ENCODE measurements around the gene FGF2. TPM values are rescaled to one million over a fixed set of nuclear protein-coding genes. Genes with fewer than 3 reads are reported as not detected.

The FGF2 gene
- total RNA-seq, 1 experiment from 2014 or later: 42.9 TPM

DNA sequence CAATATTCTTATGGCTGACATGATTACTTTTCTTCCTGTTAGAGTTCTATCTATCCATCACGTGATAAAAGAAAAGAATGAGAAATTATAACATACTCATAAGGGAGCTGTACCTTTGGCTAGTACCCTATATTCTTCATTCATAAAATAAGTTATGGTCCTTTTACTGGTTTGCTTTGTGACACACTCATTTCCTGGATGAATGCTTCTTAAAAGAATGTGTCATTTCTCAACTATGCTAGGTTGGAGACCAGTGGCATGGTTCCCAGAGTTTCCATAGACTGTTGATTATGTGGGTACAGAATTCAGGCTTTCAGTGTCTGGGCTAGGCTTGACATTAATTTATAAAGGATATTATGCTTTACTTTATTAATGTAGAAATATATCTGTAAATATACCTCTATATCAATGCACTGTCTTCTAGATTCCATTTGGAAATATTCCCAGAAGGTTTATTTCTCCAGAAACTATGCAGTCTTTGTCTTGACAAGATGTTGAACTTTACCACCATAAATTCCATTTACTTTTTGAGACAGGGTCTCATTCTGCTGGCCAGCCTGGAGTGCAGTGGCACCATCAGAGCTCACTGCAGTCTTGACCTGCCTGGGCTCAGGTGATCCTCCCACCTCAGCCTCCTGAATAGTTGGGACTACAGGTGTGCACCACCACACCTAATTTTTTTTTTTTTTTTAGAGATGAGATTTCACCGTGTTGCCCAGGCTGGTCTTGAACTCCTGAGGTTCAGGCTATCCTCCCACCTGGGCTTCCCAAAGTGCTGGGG lies 71.9 kb downstream of the FGF2 start:
- no peak overlapping the region for H3K4me3 ChIP-seq
- H3K27me3 ChIP-seq (replicated peaks): no peaks in the 10 kb centered on the region
- peak overlapping the region; percentile 61 for H3K27ac ChIP-seq
- peaks cover 38% of the 10 kb centered on the region for H3K4me1 ChIP-seq (replicated peaks)
- DNase-seq (ENCODE audit: low read depth in 1 of 2, low spot score in 2 of 2): peak; percentile 68 to 80
- H3K36me3 ChIP-seq: peaks cover 25% of the 10 kb centered on the region
- H3K9me3 ChIP-seq (replicated peaks): no peaks in the 10 kb centered on the region

DNA sequence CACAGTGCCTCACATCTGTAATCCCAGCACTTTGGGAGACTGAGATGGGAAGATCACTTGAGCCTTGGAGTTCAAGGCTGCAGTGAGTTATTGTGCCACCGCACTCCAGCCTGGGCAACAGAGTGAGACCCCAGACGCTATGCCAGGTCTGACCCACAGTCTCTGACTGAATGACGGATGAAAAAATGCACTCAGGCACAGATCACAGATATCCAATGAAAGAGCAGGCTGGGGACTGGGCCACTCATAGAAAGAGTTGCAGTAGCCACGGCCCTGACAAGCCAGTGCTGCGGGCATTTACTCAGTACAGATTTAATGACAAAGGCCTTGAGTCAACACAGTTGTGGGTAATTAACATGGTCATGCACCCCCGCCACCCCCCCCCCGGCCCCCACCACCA lies 73.1 kb downstream of the FGF2 start:
- peak overlapping the region; percentile 61; the same call in 1 of the 2 replicates for H3K27ac ChIP-seq
- no peak for DNase-seq (ENCODE audit: low read depth in 1 of 2, low spot score in 2 of 2)
- no peak overlapping the region for H3K4me3 ChIP-seq
- H3K27me3 ChIP-seq (replicated peaks): no peaks in the 10 kb centered on the region
- no peaks in the 10 kb centered on the region for H3K9me3 ChIP-seq (replicated peaks)
- H3K4me1 ChIP-seq (replicated peaks): peaks cover 38% of the 10 kb centered on the region
- peaks cover 16% of the 10 kb centered on the region; the same call in 1 of the 2 replicates for H3K36me3 ChIP-seq

DNA sequence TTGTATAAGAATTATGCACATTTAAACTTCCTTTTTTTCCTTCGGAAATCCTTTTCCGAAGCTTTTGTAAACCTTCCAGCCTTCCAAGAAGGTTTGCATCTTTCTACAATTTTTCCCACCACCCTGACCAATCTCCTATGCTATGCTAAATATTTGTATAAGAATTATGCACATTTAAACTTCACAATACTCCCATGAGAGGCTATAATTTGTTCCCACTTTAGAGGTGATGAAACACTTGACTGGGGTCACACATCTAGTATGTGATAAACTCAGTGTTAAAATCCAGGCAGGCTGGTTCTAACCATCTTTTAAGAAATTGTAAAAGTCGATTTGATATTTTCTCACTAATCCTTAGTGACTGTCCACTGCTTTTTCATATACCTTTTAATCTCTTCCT lies 73.7 kb downstream of the FGF2 start:
- Histone ChIP-seq H3K9me3 (replicated peaks) (no peaks in the 10 kb centered on the region), H3K27me3 (replicated peaks) (no peaks in the 10 kb centered on the region), H3K27ac (no peak overlapping the region), H3K36me3 (peaks cover 15% of the 10 kb centered on the region), H3K4me1 (replicated peaks) (peaks cover 38% of the 10 kb centered on the region), H3K4me3 (no peak overlapping the region)
- no peak for DNase-seq (ENCODE audit: low read depth in 1 of 2, low spot score in 2 of 2)

DNA sequence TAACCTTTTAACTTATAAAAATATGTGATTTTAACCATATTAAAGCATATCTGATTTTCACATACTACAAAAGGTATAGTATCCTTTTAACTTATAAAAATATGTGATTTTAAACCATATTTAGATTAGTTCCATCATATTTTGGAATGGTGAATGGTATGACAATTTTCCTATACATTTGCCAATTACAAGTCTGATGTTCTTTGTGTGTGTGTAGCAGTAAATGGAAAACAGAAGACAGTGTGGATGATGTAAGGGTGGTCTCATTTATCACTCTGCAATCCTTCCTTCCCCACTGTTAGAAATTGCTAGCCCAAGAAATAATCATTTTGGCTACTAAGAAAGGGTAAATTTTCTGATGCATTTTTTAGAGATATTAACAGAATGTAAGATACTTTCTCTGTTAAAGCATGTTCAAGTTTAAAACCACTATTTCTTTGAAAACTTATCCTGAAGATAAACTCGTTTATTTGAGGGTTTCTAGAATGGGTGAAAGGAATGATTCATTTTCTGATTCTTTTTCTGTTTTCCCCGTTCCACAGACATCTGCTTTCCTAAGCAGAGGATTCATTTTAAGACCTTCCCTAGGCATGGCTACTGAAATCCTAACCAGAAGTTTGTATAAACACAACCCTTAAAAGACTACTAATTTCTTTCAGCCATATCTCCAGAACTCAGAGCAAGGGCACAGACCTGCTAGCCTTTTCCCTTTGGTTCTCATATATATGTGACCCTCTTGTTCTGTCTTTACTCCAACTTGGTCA lies 74.8 kb downstream of the FGF2 start:
- Histone ChIP-seq H3K27me3 (replicated peaks) (no peaks in the 10 kb centered on the region), H3K4me1 (replicated peaks) (peaks cover 38% of the 10 kb centered on the region), H3K27ac (no peak overlapping the region), H3K9me3 (replicated peaks) (no peaks in the 10 kb centered on the region), H3K4me3 (no peak overlapping the region), H3K36me3 (peaks cover 16% of the 10 kb centered on the region)
- no peak for DNase-seq (ENCODE audit: low read depth in 1 of 2, low spot score in 2 of 2)

DNA sequence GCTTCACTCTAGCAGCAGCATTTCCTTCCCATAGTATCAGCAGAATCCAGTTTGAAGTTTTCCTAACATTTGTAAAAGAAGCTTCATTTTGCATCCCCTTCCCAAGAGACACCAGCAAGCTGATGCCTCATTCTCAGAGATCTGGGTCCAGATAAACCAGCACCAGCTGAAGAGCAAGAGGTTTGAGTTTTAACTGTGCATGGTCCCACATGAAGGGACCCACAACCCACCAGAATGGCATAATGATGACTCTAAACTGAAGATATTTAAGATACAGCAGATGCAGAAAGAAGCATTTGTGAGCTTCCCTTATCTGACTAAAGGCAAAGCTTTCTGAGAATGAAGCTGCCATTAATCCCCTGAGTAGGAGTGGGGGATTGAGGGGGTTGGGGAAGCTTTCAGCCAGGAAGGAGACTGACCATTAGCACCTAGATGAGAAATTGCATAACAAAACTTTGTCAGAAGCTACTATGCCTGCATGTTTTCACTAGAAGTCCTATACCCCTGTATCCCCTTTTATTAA lies 77.2 kb downstream of the FGF2 start:
- peaks cover 23% of the 10 kb centered on the region for H3K4me1 ChIP-seq (replicated peaks)
- DNase-seq (ENCODE audit: low read depth in 1 of 2, low spot score in 2 of 2): no peak
- no peak overlapping the region for H3K4me3 ChIP-seq
- H3K9me3 ChIP-seq (replicated peaks): no peaks in the 10 kb centered on the region
- H3K27me3 ChIP-seq (replicated peaks): no peaks in the 10 kb centered on the region
- no peak overlapping the region for H3K27ac ChIP-seq
- H3K36me3 ChIP-seq: peaks cover 13% of the 10 kb centered on the region

DNA sequence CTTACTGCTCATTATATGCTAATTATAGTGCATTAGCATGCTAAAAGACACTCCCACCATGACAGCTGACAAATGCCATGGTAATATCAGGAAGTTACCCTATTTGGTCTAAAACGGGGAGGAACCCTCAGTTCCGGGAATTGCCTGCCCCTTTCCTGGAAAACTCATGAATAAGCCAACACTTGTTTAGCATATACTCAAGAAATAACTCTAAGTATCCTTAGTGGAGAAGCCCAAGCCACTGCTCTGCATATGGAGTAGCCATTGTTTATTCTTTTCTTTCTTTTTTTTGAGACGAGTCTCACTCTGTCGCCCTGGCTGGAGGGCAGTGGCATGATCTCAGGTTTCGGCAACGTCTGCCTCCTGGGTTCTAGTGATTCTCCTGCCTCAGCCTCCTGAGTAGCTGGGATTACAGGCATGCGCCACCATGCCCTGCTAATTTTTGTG lies 80.3 kb downstream of the FGF2 start:
- no peak overlapping the region for H3K4me3 ChIP-seq
- H3K36me3 ChIP-seq: peaks cover 20% of the 10 kb centered on the region
- H3K27me3 ChIP-seq (replicated peaks): no peaks in the 10 kb centered on the region
- H3K27ac ChIP-seq: no peak overlapping the region
- H3K4me1 ChIP-seq (replicated peaks): peaks cover 17% of the 10 kb centered on the region
- no peaks in the 10 kb centered on the region for H3K9me3 ChIP-seq (replicated peaks)
- no peak for DNase-seq (ENCODE audit: low read depth in 1 of 2, low spot score in 2 of 2)

DNA sequence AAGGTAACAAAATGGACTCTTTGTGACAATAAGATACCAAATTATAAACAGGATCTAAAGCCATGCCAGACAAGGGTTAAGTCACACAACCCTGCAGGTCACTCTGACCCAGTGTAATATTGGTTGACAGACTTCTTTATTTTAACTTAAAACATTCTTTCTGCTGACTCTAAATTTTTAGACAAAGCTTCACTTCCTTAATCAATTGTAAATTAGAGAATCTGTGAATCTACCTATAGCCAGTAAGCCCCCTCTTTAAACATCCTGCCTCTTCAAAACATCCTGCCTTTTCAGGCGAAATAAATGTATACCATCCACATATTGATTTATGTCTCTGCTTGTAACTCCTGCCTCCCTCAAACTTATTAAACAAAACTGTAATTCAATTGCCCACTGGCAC lies 81.6 kb downstream of the FGF2 start:
- no peak for DNase-seq (ENCODE audit: low read depth in 1 of 2, low spot score in 2 of 2)
- no peak overlapping the region for H3K4me3 ChIP-seq
- H3K27ac ChIP-seq: no peak overlapping the region
- H3K9me3 ChIP-seq (replicated peaks): no peaks in the 10 kb centered on the region
- peaks cover 24% of the 10 kb centered on the region for H3K36me3 ChIP-seq
- H3K4me1 ChIP-seq (replicated peaks): peaks cover 22% of the 10 kb centered on the region
- no peaks in the 10 kb centered on the region for H3K27me3 ChIP-seq (replicated peaks)

DNA sequence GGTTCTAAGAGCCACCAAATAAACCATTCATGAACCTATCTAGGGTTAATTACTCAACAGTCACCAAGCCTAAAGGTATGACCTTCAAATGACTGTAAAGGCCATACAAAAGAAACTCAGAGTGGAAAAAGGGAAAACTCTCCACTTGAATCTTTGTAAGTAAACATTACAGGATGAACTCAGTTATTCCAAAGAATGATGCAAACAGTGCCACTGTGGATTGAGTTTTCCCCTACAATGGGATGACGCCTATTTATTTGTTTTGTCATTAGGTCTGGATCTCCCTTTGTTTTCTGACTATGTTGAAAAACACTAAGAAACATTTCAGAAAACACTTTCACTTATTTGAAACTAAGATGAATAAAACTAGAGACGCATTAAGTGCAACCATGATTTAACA lies 83.1 kb downstream of the FGF2 start:
- Histone ChIP-seq H3K27ac (peak overlapping the region; percentile 29; the same call in 1 of the 2 replicates), H3K36me3 (peaks cover 29% of the 10 kb centered on the region), H3K4me1 (replicated peaks) (peaks cover 29% of the 10 kb centered on the region), H3K9me3 (replicated peaks) (no peaks in the 10 kb centered on the region), H3K4me3 (no peak overlapping the region), H3K27me3 (replicated peaks) (no peaks in the 10 kb centered on the region)
- peak in 1 of 2 experiments; percentile 62 for DNase-seq (ENCODE audit: low read depth in 1 of 2, low spot score in 2 of 2)

DNA sequence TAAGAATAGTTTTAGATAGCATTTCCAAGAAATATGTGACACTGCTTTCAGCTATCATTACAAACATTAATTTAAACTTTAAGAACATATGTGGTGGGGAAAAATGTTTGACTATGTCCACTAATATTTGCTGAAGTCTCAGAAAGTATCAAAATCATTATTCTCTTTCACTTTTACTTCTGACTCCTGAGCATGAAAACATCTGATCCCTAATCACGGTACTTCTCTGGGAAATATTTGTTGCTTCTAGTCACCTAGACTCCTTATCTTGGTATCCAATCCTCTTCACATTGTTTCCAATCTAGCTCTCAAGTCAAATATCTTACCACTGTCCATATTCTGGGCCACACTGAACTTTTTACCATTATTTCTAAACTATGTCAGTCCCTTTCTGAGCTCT lies 85.0 kb downstream of the FGF2 start:
- Histone ChIP-seq H3K27ac (no peak overlapping the region), H3K4me3 (no peak overlapping the region), H3K36me3 (peaks cover 25% of the 10 kb centered on the region), H3K27me3 (replicated peaks) (no peaks in the 10 kb centered on the region), H3K9me3 (replicated peaks) (no peaks in the 10 kb centered on the region), H3K4me1 (replicated peaks) (peaks cover 35% of the 10 kb centered on the region)
- DNase-seq (ENCODE audit: low read depth in 1 of 2, low spot score in 2 of 2): no peak

DNA sequence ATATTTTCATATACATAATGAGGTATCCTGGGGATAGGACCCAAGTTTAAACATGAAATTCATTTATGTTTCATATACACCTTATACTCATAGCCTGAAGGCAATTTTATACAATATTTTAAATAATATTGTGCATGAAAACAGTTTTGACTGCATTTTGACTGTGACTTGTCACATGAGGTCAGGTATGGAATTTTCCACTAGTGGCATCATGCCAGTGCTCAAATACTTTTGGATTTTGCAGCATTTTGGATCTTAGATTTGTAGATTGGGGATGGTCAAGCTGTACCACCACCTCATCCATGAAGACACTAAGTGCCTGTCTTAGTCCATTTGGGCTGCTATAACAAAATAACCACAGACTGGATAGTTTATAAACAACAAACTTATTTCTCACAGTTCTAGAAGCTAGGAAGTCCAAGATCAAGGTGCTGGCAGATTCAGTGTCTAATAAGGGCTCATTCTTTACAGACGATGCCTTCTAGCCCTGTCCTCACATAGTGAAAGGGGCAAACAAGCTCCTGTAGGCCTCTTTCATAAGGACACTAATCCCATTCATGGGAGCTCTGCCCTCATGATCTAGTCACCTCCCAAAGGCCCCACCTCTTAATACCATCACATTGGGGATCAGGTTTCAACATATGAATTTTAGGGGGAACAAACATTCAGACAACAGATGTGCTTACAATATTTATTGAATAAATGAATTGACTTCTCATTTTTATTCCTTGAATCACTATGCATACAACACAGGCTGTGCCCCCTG lies 86.4 kb downstream of the FGF2 start:
- peaks cover 49% of the 10 kb centered on the region for H3K4me1 ChIP-seq (replicated peaks)
- peaks cover 28% of the 10 kb centered on the region for H3K36me3 ChIP-seq
- H3K9me3 ChIP-seq (replicated peaks): no peaks in the 10 kb centered on the region
- H3K27me3 ChIP-seq (replicated peaks): no peaks in the 10 kb centered on the region
- H3K4me3 ChIP-seq: no peak overlapping the region
- no peak overlapping the region for H3K27ac ChIP-seq
- no peak for DNase-seq (ENCODE audit: low read depth in 1 of 2, low spot score in 2 of 2)

DNA sequence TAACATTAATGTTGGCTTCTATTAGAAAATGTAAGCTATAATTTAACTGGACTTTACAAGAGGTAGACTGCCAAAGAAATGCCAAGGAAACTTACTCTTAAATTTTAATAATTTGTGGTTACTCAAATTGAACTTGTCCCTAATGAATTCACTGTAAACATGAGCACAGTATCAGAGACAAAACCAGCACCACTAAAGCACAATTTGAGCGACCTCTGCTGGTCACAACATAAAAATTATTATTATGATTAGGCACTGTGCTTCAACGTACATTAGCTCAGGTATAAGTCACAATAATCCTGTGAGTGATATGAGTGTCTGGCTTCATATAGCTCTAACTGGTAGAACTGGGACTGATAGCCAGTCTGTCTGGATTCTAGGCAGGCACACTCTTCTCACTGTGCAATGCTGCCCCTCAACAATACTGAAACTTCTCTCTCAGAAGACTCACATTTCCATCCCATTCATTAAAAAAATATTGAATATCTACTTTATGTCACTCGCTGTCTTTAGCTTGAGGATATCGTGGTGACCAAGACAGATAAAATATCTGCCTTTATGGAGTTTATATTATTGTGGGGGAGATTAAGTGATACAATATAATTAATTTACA lies 87.8 kb downstream of the FGF2 start:
- Histone ChIP-seq H3K36me3 (peaks cover 30% of the 10 kb centered on the region), H3K4me3 (no peak overlapping the region), H3K27ac (peak overlapping the region; percentile 2; the same call in 1 of the 2 replicates), H3K4me1 (replicated peaks) (peaks cover 55% of the 10 kb centered on the region), H3K27me3 (replicated peaks) (no peaks in the 10 kb centered on the region), H3K9me3 (replicated peaks) (no peaks in the 10 kb centered on the region)
- peak in 1 of 2 experiments; percentile 62 for DNase-seq (ENCODE audit: low read depth in 1 of 2, low spot score in 2 of 2)

DNA sequence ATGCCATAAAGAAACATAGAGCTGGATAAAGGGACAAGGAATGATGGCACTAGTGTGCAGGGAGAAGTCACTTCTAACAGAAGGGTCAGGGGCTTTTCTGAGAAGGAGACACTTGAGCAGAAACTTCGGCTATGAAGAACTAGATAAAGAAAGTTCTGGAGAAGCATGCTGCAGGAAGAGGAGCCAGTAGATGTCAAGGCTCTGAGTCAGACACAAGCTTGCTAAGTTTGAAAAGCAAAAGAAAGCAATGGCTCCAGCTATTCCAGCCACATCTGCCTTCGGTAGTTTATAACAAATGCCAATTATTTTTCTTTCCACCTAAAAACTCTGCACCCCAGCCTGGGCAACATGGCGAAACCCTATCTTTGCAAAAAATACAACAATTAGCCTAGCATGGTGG lies 88.3 kb downstream of the FGF2 start:
- DNase-seq (ENCODE audit: low read depth in 1 of 2, low spot score in 2 of 2): peak in 1 of 2 experiments; percentile 40
- H3K27ac ChIP-seq: peak overlapping the region; percentile 2; the same call in 1 of the 2 replicates
- H3K4me1 ChIP-seq (replicated peaks): peaks cover 49% of the 10 kb centered on the region
- no peak overlapping the region for H3K4me3 ChIP-seq
- H3K27me3 ChIP-seq (replicated peaks): no peaks in the 10 kb centered on the region
- H3K36me3 ChIP-seq: peaks cover 30% of the 10 kb centered on the region
- no peaks in the 10 kb centered on the region for H3K9me3 ChIP-seq (replicated peaks)

DNA sequence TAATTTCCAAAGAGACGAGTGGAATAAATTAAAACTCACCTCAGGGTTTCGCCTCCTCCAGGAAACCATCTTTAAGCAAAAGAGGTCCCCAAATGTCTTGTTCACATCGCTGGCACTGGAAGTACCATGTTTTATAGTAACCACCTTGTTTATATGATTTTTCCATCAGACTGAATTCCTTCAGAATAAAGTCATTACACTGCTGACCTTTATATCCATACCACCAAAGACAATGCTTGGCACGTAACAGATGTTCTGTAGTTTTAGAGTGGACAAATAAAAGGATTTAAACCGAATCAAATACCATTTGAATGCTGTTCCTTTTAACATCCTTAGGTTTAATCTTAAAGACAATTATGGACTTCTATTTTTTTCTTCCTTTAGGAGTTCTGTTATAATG lies 91.1 kb downstream of the FGF2 start:
- peak in 1 of 2 experiments; percentile 73 for DNase-seq (ENCODE audit: low read depth in 1 of 2, low spot score in 2 of 2)
- Histone ChIP-seq H3K9me3 (replicated peaks) (no peaks in the 10 kb centered on the region), H3K4me1 (replicated peaks) (peaks cover 45% of the 10 kb centered on the region), H3K27me3 (replicated peaks) (no peaks in the 10 kb centered on the region), H3K27ac (peak overlapping the region; percentile 75), H3K4me3 (peak overlapping the region; percentile 21), H3K36me3 (peaks cover 22% of the 10 kb centered on the region)

Measured in SJSA1 (cell line).